CD4-positive, alpha-beta T cell treated with Interleukin-17A for 4 hours (primary cell): Measurements from ENCODE around the gene CFAP54.
"Not testable (repeated sequence)": the region's sequence is repeated elsewhere in the genome, so short reads cannot be mapped to it uniquely, and the experiment has no call there.

Experiments used
- DNase-seq: peaks from one replicate; pipeline ENCODE4 v3.0.0-alpha.2; 2020; ENCODE audit warnings: mixed read lengths

The CFAP54 gene, protein sequence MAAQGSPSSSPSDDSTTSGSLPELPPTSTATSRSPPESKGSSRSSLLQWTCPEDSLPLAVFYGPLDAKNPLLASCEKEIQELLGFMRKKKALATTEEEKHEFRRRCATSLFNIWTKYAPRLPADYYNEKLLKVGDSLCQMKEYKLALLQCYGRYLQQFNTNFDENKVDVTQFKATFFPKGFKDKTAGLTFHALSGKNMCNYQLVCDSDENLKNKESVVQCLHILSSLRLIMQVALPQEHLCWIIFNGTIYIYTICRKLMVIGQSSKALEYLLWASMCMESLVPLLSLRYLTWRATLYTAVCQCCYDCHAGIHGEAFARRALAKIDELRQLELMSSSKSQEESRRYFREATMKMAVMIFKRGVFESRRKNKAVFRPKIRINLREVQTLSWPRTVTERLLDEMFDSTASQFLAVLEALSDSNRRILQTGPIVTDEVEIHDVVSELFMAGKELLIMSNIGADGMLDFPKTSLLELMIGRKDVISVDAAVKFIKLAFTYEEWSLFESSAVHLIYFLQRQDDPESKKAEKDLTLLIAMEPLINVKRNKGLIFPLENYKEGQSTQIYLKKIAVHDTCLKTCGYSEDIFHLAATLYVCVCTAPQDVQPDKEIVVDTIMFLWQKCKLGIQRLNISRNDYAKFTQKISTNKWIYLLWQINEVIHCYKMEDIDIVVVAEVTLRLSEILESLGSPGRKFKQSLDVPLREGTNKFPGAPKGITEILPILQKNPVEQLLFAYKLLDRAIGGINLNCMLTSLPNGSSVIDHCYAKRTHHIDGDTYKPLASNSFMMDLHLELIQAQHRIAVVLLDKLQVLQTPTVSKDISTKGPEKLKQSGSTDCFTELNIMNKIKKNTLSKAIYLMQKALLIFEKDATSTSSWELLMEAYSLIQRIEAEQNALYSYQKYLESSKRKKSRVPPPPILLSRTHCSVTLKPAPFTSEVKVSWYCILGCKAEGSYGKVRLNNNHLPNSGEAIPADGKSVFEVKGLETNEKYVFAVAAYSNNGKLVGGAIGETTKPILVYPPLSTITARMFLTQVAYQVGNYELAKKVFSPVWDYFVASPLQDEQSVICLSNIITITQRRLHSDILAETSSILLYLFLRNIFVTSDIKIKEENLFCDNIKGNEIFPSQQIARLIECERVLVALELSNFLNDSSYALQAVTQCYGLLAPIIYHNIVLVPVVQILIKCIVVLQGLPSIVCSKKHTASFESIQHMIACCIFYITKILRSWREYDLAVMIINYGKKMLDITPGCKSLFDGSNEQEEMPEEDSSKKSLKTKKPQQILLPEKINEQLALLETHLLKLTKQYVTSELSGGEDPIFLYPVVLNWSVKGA (N-terminal part only)

GRCh38 chr12:96489392-96490056 lies at the start of gene CFAP54:
Gene CFAP54, plus strand, starts transcription at chr12:96489577. Its CDS starts 33 bp downstream, at chr12:96489610.
- DNase-seq = peak; percentile 97

DNA sequence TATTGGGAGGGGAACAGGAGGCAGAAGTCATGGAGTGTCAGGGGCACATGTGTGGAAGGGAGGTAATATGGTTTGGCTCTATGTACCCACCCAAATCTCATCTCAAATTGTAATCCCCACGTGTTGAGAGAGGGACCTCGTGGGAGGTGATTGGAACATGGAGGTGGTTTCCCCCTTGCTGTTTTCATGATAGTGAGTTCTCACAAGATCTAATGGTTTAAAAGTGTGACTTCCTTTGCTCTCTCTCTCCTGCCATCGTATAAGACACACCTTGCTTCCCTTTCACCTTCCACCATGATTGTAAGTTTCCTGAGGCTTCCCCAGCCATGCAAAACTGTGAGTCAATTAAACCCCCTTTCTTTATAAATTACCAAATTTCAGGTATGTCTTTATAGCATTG lies 47.6 kb upstream of the CFAP54 start:
- no peak for DNase-seq

DNA sequence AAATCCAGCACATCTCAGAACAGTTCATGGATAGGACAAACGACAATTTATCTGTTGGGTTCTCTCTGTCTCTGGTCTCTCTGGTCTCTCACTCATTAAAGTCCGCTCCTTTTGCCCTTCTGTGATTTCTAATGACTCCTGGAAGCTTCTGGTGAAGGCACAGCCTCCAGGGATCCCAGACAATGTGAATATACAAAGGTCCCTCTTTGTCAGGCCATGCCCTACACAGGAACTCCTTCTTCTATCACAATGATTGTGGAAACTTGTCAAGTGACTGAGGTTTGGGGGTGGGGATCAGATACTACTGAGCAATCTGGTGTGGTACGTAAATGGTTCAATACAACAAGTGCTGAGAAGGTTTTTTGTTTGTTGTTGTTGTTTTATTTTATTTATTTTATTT lies 46.5 kb upstream of the CFAP54 start:
- DNase-seq = no peak

- no peak for DNase-seq
Observed at GRCh38 chr12:96444399-96444798, 45.0 kb upstream of the CFAP54 start.

GRCh38 chr12:96445691-96446583 lies 43.4 kb upstream of the CFAP54 start:
- peak; percentile 57 for DNase-seq

DNA sequence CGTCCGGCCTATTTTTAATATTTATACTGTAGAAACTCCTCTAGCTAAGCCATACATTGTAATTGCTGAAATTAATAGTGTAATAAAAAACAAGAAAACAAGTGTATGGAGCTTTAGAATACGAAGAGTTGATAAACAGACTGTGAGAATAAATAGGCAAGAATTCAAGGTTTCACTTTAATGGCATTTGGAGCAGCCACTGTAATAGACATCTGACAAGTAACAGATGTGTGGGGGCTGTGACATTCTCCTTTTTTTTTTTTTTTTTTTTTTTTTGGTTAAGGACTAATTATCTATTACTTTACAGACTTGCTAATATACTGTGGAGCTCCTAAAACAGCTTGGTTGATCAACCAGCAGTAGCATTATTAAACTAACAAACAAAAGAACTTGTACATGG lies 42.1 kb upstream of the CFAP54 start:
- no peak for DNase-seq

- no peak for DNase-seq
Observed at GRCh38 chr12:96448300-96448699, 41.1 kb upstream of the CFAP54 start.

DNA sequence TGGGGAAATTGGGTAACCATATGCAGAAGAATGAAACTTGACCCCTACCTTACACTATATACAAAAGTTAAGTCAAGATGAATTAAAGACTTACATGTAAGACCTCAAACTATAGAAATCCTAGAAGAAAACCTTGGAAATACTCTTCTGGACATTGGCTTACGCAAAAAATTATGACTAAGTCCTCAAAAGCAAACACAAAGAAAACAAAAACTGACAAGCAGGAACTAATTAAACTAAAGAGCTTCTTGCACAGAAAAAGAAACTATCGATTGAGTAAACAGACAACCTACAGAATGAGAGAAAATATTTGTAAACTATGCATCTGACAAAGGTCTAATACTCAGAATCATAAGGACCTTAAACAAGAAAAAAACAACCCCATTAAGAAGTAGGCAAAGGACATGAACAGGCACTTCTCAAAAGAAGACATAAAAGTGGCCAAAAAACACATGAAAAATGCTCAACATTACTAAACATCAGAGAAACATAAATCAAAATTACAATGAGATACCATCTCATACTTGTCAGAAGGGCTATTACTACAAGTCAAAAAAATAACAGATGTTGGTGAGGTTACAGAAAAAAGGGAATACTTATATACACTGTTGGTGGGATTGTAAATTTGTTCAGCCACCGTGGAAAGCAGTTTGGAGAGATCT lies 37.0 kb upstream of the CFAP54 start:
- DNase-seq = no peak

- DNase-seq = no peak
Observed at GRCh38 chr12:96454396-96454795, 35.0 kb upstream of the CFAP54 start.

GRCh38 chr12:96456265-96456974 lies 33.0 kb upstream of the CFAP54 start:
- no peak for DNase-seq

DNA sequence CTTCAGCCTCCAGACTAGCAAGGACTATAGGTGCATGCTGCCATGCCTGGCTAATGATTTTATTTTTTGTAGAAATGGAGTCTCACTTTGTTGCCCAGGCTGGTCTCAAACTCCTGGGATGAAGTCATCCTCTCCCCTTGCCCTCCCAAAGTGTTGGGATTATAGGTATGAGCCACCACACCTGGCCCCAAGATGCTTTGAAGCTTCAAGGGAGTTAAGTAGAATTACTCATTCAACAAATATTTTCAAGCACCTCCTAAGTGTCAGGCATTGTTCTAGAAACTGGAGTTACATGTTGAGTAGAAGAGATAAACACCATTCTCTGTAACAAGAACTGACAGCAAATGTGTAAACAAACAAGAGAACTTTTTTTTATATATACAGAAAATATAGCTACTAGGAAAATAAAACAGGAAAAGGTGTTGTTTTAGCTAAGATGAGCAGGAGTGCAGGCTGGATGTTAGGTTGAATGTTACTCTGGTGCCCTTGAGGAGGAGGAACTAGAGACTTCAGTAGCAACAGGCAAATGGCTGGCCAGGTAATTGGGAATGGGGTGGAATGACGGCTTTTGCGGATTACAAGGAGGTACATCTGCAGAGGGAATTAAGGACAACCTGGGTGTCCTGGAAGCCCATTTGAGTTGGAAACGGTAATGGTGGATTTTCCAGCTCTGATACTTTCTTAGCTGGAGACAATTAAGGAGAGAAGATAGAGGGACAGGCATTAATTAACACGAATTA lies 32.0 kb upstream of the CFAP54 start:
- DNase-seq = no peak

DNA sequence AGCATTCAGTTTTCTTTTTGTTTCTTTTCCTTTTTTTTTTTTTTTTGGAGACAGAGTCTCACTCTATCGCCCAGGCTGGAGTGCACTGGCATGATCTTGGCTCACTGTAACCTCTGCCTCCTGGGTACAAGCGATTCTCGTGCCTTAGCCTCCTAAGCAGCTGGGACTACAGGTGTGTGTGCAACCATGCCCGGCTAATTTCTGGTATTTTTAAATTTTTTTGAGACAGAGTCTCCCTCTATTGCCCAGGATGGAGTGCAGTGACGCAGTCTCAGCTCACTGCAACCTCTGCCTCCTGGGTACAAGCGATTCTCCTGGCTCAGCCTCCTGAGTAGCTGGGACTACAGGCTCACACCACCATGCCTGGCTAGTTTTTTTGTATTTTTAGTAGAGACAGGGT lies 30.1 kb upstream of the CFAP54 start:
- not testable (repeated sequence) for DNase-seq

- no peak for DNase-seq
Observed at GRCh38 chr12:96462571-96463280, 26.7 kb upstream of the CFAP54 start.

DNA sequence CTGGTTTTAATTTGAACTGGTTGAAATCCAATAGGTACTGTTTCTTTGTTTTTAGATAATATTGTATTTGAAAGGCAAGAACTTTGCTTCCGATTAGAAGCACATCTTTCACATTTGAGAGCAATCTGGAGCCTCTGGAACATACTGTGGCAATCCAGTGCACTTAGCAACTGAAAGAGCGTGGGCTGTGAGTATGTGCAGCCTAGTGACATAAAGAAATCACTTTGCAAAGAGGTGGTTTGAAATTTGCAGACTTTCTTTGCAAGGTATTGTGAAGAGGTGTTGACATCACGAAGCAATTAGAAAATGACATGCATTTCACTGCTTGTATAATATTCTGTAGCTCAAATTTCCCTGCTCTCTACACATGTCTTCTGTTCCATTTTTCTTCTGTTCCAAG lies 23.5 kb upstream of the CFAP54 start:
- DNase-seq = no peak

GRCh38 chr12:96466939-96467751 lies 22.2 kb upstream of the CFAP54 start:
- DNase-seq = no peak

- no peak for DNase-seq
Observed at GRCh38 chr12:96471368-96472050, 17.9 kb upstream of the CFAP54 start.

GRCh38 chr12:96472384-96472783 lies 17.0 kb upstream of the CFAP54 start:
- no peak for DNase-seq
